ENCODE results near the gene PIGR.
"Not testable (repeated sequence)": the region's sequence is repeated elsewhere in the genome, so short reads cannot be mapped to it uniquely, and the experiment has no call there.

PIGR gene

GRCh38 chr1:206931709-206932108 is 14.6 kb downstream of the PIGR start:
- no peak for DNase-seq

GRCh38 chr1:206930210-206930798 is 16.0 kb downstream of the PIGR start:
- DNase-seq, result no peak

- DNase-seq, result no peak
Measured at GRCh38 chr1:206929524-206929923, 16.7 kb downstream of the PIGR start.

- no peak for DNase-seq
Measured at GRCh38 chr1:206926286-206926685, 20.0 kb downstream of the PIGR start.

GRCh38 chr1:206925106-206925736 is 21.0 kb downstream of the PIGR start:
- peak; percentile 49 for DNase-seq

GRCh38 chr1:206924592-206925105 is 21.6 kb downstream of the PIGR start:
- no peak for DNase-seq

- DNase-seq, result not testable (repeated sequence)
Measured at GRCh38 chr1:206923961-206924557, 22.2 kb downstream of the PIGR start.

GRCh38 chr1:206923009-206923960 is 23.0 kb downstream of the PIGR start:
- DNase-seq, result peak; percentile 64

GRCh38 chr1:206922524-206922923 is 23.7 kb downstream of the PIGR start:
- DNase-seq, result no peak

GRCh38 chr1:206921772-206922265 is 24.4 kb downstream of the PIGR start, which contains the start of gene FCMR:
Gene FCMR, minus strand, starts transcription at chr1:206921941. Its CDS starts 87 bp downstream, at chr1:206921854.
- peak; percentile 39 for DNase-seq

GRCh38 chr1:206918076-206918475 is 28.2 kb downstream of the PIGR start:
- DNase-seq, result no peak

GRCh38 chr1:206916000-206916709 is 30.1 kb downstream of the PIGR start:
- DNase-seq, result no peak

GRCh38 chr1:206915030-206915735 is 31.1 kb downstream of the PIGR start:
- no peak for DNase-seq

- DNase-seq, result no peak
Measured at GRCh38 chr1:206913766-206914537, 32.3 kb downstream of the PIGR start.

GRCh38 chr1:206912445-206913095 is 33.7 kb downstream of the PIGR start:
- DNase-seq, result peak; percentile 55

- DNase-seq, result no peak
Measured at GRCh38 chr1:206911064-206911663, 35.1 kb downstream of the PIGR start.

GRCh38 chr1:206909883-206910318 is 36.4 kb downstream of the PIGR start:
- DNase-seq, result no peak

- peak; percentile 58 for DNase-seq
Measured at GRCh38 chr1:206909161-206909882, 36.9 kb downstream of the PIGR start.

- no peak for DNase-seq
Measured at GRCh38 chr1:206908038-206908437, 38.2 kb downstream of the PIGR start.
